Suppressor macrophage treated with lipopolysaccharide for 4 hours (primary cell): Measurements from ENCODE around the gene GBP4.

Experiments used
- DNase-seq: peaks from one replicate; pipeline ENCODE4 v3.0.0-alpha.2; 2020

Gene GBP4

GRCh38 chr1:89170170-89171066 lies 28.3 kb downstream of the GBP4 start:
- no peak for DNase-seq

- no peak for DNase-seq
These were observed 29.6 kb downstream of the GBP4 start for GRCh38 chr1:89169166-89169565.

- no peak for DNase-seq
These were observed 31.0 kb downstream of the GBP4 start for GRCh38 chr1:89167590-89168230.

GRCh38 chr1:89166705-89167104 lies 32.0 kb downstream of the GBP4 start:
- DNase-seq, result no peak

GRCh38 chr1:89165811-89166210 lies 32.9 kb downstream of the GBP4 start:
- peak; percentile 47 for DNase-seq

- DNase-seq, result peak; percentile 43
These were observed 47.7 kb downstream of the GBP4 start for GRCh38 chr1:89151047-89151446.

GRCh38 chr1:89149976-89150375 lies 48.8 kb downstream of the GBP4 start:
- no peak for DNase-seq

- no peak for DNase-seq
These were observed 49.5 kb downstream of the GBP4 start for GRCh38 chr1:89149229-89149628.

- DNase-seq, result no peak
These were observed 50.8 kb downstream of the GBP4 start for GRCh38 chr1:89147678-89148658.

- DNase-seq, result no peak
These were observed 52.0 kb downstream of the GBP4 start for GRCh38 chr1:89146721-89147120.

GRCh38 chr1:89143484-89143883 lies 55.3 kb downstream of the GBP4 start:
- DNase-seq, result no peak

- no peak for DNase-seq
These were observed 56.6 kb downstream of the GBP4 start for GRCh38 chr1:89142160-89142559.

GRCh38 chr1:89133747-89134146 lies 65.0 kb downstream of the GBP4 start:
- DNase-seq, result no peak
